GM04504 (cell line): ENCODE data around the gene CEP89.
"Not testable (repeated sequence)": the region's sequence is repeated elsewhere in the genome, so short reads cannot be mapped to it uniquely, and the experiment has no call there.

ENCODE experiments used
- DNase-seq: peaks from one replicate; pipeline ENCODE4 v3.0.0-alpha.2; 2012; ENCODE audit warnings: low read depth

Gene CEP89

GRCh38 chr19:32891609-32892008 lies 80.1 kb downstream of the CEP89 start:
- DNase-seq: no peak

- DNase-seq: no peak
Measured at GRCh38 chr19:32890841-32891240, 80.9 kb downstream of the CEP89 start.

DNA sequence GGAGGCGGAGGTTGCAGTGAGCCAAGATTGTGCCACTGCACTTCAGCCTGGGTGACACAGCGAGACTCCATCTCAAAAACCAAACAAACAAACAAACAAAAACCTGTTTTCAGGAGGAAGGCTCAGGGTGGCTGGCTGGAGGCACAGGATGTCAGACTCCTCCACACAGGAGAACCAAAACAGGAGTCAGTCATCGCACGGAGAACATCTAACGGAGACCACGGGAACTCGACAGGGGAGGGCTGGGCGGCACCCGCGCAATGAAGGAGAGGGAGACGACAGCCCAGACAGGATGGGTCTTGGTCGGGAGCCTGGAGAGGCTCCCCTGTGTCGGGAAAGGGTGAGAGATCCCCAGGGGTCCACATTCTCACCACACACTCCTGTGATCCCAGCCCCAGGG lies 81.4 kb downstream of the CEP89 start:
- no peak for DNase-seq

DNA sequence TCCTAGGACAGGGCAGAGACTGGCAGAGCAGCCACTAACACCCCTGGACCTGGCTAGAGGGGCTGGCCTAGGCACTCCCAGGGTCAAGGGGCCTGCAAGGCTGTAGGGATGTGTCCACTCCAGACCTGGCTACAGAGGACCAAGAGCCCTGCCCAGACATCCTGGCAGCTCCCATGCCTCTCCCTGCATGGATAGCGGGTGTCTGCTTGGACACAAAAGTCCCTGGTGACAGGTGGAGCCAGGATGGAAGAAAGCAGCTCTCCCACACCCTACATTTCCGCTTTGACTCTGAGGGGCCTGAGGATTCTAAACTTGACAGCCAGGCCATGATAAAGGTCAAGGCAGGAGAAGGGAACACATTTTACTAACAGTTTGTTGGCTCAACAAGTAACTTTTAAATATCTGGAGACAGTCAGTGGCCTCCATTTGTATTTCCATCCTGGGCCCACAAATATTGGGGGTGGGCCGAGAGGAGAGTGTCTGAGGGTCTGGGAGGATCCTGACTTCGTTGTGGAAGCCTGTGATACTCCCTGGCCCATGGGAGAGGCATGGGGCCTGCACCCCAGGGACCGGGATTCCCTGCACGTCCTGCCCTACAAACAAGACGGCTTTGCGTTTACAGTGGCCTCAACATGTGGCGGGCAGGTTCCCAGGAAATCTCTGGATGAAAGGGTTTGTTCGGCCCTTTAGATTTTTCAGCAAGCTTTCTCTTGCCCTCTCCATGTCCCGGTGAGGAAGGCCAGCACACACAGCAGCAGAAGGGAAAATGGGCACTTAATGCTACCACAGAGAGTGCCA lies 82.4 kb downstream of the CEP89 start:
- no peak for DNase-seq

DNA sequence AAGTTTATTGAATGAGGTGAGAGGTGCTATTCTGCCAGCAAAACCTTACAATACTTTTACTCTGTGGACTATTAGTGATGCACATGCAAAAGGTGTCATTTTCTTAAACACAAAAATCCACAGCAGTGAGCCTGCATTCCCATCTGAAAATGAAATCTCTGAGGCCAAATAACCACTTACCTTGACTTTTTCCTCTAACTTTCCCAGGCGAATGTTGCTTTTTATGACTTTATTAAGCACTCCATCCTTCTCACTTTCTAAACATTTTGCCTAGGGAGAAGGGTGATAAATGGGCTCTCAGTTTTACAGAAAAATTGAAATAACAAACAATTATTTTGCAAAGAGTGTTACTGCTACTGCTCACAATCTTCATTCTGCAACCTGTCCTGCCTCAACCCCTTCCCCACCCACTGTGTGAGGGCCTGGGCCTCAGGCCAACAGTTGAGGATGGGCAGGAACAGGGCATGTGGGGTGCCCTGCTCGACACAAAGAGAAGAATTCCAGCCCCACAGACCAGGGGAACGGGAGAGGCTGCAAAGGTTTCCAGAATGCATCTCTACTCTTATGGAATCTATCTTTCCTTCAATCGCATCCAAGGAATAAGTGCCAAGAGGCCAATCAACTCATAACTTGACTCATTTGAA lies 84.1 kb downstream of the CEP89 start:
- DNase-seq: no peak

DNA sequence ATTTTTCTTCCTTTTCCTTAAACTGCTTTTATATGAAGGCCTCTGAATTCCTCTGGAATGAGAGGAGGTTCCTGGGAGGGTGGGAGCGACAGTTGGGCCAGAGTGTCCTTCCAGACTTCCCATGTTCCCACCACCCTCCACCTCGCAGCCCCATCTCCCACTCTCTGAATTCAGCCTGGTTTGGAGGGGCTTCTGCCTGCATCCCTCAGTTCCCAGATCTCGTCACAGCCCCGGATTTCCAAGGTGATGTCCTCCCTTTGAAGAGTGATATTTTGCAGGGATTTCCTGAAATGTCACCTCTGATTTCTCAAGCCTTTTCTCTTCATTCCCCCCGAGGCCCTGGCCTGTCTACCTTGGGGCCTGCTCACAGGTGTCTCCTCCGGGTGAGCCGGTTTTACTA lies 85.5 kb downstream of the CEP89 start:
- DNase-seq: no peak

- DNase-seq: not testable (repeated sequence)
Measured at GRCh38 chr19:32885255-32885654, 86.5 kb downstream of the CEP89 start.

DNA sequence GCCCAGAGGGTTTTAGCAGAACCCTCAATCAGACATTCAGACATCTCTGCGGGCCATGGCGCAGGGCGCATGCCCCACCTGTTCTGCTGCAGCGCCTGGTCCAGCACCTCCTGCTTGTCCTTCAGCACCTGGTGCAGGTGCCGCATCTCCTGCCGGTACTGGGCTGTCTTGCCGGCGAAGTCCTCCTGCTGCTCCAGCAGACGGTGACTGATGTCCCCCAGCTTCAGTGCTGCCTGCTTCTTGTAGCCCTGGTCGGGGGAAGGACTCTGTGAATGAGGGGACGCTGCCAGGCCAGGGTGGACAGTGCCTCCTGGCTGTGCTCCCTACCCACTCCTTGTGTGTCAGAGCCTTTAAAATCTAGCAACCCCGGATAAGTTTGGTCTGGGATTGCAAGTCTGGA lies 90.0 kb downstream of the CEP89 start:
- no peak for DNase-seq

- no peak for DNase-seq
Measured at GRCh38 chr19:32880622-32881021, 91.1 kb downstream of the CEP89 start.

DNA sequence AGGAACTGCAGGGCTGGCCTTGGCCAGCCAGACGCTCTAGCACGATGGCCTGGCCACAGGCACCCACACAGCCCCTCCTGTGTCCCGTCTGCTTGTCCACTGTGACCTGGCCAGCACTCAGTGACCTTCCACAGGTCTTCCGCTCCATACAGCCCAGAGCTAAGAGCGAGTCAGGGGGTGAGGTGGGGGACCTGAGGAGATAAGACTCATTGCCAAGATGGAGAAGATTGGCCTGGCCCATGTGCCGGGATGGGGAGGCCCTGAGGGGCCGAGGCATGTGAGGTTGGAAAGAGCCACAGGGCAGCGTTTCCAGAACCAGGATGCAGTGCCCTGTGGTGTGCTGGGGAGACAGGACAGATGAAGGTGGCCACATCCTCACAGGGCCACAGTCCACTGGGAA lies 92.0 kb downstream of the CEP89 start:
- no peak for DNase-seq

DNA sequence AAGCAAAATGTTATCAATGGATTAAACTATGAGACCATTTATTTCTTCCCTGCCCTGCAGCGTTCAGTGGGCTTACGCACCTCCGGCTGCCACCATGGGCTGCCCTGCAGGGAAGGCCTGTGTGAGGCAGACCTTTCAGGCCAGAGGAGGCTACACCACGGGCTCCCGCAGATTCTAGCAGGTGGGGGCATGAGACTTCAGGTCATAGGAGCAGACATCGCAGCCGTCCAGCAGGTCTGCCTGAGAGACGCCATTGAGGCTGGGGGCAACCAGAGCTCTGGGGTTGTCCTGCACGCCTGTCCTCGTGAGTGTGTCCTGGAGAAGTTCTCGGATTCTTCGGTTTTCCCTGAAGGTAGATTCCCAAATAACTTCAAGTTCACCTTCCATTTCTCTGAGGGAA lies 92.8 kb downstream of the CEP89 start:
- no peak for DNase-seq

GRCh38 chr19:32877977-32878745 lies 93.6 kb downstream of the CEP89 start:
- no peak for DNase-seq

GRCh38 chr19:32877323-32877912 lies 94.3 kb downstream of the CEP89 start:
- DNase-seq: no peak

DNA sequence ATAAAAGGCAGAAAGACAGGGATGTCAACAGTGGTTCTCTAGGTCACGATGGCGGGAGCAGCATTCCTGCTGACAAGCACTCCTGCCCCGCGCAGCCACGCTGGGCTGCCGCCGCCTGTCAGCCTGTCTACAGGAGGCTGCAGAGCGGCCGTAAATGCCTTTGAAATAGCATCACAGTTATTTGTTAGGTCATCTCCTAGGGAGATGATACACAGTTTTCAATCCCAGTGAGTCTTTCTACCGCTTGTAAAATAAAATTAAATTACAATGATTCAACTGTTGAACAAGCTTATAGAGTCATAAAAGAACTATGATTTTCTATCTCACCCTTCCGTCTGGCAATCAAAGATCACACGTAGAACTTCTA lies 94.9 kb downstream of the CEP89 start:
- DNase-seq: peak; percentile 34

DNA sequence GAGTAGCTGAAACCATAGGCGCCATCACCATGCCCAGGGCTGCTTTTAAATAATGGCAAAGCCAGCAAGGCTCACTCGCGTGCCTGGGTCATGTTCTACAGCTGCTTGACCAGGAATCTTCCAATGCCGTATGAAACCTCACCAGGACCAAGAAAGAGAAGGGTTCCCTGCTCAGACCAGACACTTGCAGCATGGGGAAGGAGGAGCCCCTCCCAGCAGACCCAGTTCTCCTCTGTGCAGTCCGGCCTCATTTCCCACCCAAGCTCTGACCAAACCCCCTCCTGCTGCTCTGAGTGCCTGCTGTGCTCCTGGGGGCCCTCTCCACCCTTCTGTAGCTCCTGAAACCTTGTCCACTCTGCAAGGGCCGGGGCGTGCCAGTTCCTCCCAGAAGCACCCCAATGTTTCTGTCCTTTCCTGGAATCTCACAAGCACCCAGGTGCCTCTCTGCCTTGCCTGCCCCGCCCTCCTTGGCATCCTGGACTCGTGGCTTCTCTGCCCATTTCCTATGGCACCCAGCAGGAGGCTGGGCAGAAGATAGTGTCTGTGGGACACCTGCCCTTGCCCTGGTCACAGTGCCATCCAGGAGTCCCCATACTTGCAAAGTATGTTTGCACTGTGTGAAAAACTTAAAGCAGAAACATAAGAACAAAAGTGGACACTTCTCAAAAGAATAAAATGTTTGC lies 95.4 kb downstream of the CEP89 start:
- DNase-seq: no peak

GRCh38 chr19:32875428-32875827 lies 96.3 kb downstream of the CEP89 start:
- DNase-seq: no peak

DNA sequence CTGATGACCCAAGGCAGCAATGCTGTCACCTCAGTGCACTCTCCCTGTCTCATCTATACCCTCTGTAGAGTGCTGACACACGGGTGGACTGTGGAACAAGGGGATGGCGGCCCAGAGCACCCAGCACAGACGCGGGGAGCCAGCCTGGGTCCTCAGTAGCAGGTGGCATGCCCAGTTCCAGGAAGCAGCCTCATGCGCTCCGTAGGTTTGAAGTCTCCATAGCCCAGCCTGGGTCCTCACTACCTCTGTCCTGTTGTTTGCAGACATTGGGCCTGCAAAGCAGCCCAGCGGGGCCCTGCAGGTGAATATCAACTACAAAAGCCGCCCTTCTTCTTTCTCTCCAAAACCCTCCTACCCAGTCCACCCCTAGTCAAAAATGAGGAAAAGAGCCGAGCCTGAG lies 97.2 kb downstream of the CEP89 start:
- no peak for DNase-seq

- DNase-seq: no peak
Measured at GRCh38 chr19:32873247-32873959, 98.4 kb downstream of the CEP89 start.

- DNase-seq: no peak
Measured at GRCh38 chr19:32872391-32872790, 99.4 kb downstream of the CEP89 start.

DNA sequence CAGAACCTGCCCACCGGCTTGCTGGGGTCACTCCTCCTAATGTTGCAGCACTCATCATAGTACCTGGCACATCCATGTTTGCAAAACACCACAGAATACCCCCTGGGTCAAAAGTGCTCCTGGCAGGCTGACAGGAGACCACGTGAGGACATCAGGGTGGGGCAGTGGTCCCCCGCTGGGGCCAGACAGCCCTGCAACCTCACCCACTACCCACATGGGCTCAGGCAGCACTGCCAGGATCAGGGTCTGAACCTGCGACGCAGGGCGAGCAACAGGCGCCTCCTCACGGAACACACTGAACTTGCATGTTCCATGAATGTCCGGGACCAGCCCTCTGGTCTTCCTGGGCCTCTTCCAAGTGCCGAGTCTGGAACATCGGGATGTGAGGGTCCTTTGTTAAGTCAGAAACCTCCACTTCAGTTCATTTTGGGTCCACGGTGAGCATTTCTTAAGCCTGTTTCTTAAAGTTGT lies 100.7 kb downstream of the CEP89 start:
- no peak for DNase-seq

- no peak for DNase-seq
Measured at GRCh38 chr19:32869966-32870573, 101.7 kb downstream of the CEP89 start.
